SHP77 (cell line): Measurements from ENCODE around the gene SASH1.

ENCODE experiments used
- DNase-seq, 2 experiments: peaks; one replicate each; lab custom pipeline; 2025; lab: John Stamatoyannopoulos, UW

The SASH1 gene

GRCh38 chr6:148342350-148343046 lies at the start of gene SASH1:
Gene SASH1, plus strand, starts transcription at chr6:148342838. Its CDS starts 230 bp downstream, at chr6:148343068.
- peak; percentile 77 to 80 for DNase-seq

- peak in 1 of 2 experiments; percentile 10 for DNase-seq
Observed at GRCh38 chr6:148293181-148293995, 49.2 kb upstream of the SASH1 start.

GRCh38 chr6:148294059-148294458 lies 48.6 kb upstream of the SASH1 start:
- DNase-seq: no peak

GRCh38 chr6:148295261-148295887 lies 47.3 kb upstream of the SASH1 start:
- no peak for DNase-seq

- no peak for DNase-seq
Observed at GRCh38 chr6:148296771-148297170, 45.9 kb upstream of the SASH1 start.

GRCh38 chr6:148298683-148299082 lies 44.0 kb upstream of the SASH1 start:
- DNase-seq: no peak

GRCh38 chr6:148303616-148304015 lies 39.0 kb upstream of the SASH1 start:
- no peak for DNase-seq

GRCh38 chr6:148304976-148305375 lies 37.7 kb upstream of the SASH1 start:
- DNase-seq: no peak

GRCh38 chr6:148306286-148306685 lies 36.4 kb upstream of the SASH1 start:
- DNase-seq: no peak

GRCh38 chr6:148307405-148307804 lies 35.2 kb upstream of the SASH1 start:
- no peak for DNase-seq

GRCh38 chr6:148309301-148309700 lies 33.3 kb upstream of the SASH1 start:
- no peak for DNase-seq

GRCh38 chr6:148311966-148312669 lies 30.5 kb upstream of the SASH1 start:
- DNase-seq: no peak

GRCh38 chr6:148313488-148313887 lies 29.1 kb upstream of the SASH1 start:
- no peak for DNase-seq

GRCh38 chr6:148316308-148316707 lies 26.3 kb upstream of the SASH1 start:
- DNase-seq: no peak

GRCh38 chr6:148317051-148317450 lies 25.6 kb upstream of the SASH1 start:
- no peak for DNase-seq

- DNase-seq: no peak
Observed at GRCh38 chr6:148317739-148318138, 24.9 kb upstream of the SASH1 start.

GRCh38 chr6:148322704-148323103 lies 19.9 kb upstream of the SASH1 start:
- DNase-seq: no peak

GRCh38 chr6:148323344-148323743 lies 19.3 kb upstream of the SASH1 start:
- no peak for DNase-seq

GRCh38 chr6:148324297-148324985 lies 18.2 kb upstream of the SASH1 start:
- no peak for DNase-seq

GRCh38 chr6:148325316-148326068 lies 17.1 kb upstream of the SASH1 start:
- DNase-seq: no peak
